GM21717 (cell line): ENCODE measurements around the gene NUP54.

Experiments used
- ATAC-seq: cut with Tn5 transposase; IDR thresholded peaks from one replicate; pipeline ENCODE4 v1.9.1; 2021; ENCODE audit warnings: mild to moderate bottlenecking, moderate library complexity; ENCODE audit not compliant: unreplicated experiment

NUP54 gene

GRCh38 chr4:76148142-76148865, at the start of gene NUP54:
TSS of gene NUP54 (minus strand) at chr4:76148397. CDS start at chr4:76148374, 23 bp downstream.
- ATAC-seq: peak; percentile 99

DNA sequence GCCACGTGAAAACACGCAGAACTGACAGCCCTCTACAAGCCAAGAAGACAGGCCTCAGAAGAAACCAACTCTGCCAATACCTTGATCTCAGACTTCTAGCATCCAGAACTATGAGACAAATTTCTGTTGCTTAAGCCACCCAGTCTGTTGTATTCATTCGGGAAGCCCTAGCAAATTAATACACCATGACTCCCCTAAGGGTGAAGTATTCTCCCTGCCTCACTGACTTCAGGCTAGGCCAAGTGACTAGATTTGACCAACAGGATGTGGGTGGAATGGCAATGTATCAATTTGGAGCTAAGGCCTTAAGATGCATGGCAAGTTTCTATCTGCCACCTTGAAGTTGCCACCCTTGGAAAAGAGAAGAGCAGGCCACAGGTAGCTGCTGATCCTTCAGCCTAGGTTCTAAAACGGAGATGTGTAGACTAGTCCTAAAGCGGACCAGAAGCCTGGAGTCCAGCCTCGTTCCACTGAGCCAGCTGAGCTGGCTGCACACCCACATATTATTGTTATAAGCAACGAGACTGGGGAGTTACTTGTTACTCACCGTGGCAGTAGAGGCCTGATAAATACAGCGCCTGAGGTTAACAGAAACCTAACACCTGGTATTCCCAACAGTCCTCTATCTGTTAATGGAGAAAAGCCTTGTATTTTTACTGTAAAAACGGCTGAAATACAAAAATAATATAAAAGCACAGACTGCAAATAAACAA, 49.0 kb upstream of the NUP54 start:
- no peak for ATAC-seq

DNA sequence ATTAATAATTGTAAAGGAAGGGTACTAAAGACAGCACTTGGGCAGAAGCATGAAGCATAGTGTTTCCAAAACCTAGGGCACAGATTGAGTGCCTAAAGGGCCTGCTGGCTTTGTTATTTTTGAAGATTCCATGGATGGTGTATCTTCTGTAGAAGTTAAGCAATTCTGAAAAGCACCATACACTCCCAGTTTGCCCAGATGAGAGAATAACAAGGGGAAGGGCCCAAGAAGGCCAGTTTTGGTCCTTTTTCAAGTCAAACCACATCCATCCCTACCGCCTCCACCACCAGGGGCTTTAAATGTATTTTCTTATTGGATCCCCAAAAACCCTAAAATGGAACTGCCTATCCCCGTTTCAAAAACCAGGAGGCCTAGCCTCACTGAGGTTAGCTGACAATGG, 48.2 kb upstream of the NUP54 start:
- no peak for ATAC-seq

DNA sequence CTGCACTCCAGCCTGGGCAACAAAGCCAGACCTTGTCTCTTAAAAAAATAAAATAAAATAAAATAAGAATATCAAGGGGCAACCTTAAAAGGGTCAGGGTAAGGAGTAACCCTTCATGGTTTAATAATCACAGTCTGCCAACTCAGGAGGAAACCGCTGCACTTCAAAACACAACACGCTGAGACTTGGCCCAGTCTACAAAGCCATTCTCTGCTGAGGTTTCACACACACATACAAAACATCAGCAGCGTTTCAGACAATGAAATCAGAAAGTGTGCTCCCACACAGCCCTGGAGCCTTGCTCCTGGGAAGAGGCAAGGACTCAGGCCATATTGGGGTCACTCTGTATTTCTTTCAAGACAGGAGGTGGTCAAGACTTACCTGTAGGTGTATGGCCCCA, 47.1 kb upstream of the NUP54 start:
- ATAC-seq: no peak

- no peak for ATAC-seq
Observed at GRCh38 chr4:76194325-76194724, 46.1 kb upstream of the NUP54 start.

DNA sequence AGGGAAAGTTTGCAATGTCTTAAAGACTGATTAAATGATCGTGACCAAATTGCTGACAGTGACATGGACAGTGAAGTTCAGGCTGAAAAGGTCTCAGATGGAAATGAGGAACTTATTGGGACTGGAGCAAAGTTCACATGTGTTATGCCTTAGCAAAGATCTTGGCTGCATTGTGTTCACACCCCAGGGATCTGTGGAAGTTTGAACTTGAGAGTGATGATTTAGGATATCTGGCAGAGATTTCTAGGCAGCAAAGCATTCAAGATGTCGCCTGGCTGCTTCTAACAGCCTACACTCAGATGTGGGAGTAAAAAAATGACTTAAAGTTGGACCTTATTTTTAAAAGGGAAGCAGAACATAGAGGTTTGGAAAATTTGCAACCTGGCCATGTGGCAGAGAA, 44.0 kb upstream of the NUP54 start:
- no peak for ATAC-seq

GRCh38 chr4:76188557-76188956, 40.4 kb upstream of the NUP54 start:
- no peak for ATAC-seq

DNA sequence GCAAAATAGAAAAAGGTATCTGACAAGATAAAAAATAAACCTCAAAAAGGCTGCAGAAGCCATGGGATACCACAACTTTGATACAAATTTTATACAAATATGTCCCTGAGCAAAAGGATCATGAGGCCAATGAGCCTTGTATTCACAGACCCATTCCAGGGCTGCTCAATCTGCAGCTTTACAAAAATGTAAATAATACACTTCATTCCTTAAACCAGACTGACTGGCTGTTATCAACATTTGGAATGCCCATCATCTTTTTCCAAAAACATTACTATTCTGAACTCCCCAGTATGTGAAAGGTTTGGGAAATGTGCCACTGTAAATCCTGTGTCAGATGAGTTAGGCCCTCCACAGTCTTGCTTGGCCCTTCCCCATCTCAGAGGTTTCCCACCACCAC, 40.0 kb upstream of the NUP54 start:
- ATAC-seq: no peak

DNA sequence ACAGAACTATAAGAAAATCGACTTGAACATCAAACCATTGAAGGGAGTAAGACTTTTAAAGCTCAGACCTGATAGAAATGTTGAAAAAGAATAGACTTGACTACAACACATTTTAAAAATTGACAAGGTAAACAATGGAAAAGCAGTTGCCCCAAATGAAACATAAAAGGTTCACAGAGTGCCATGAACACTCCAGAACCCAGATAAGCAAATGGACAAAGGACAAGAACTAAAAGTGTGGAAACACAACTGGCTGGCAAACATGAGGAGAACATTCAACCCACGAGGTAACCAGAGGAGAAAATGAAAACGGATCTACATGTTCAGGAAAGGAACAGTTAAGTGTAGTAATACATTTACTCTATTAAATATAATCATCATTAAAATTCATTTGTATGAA, 39.0 kb upstream of the NUP54 start:
- ATAC-seq: no peak

DNA sequence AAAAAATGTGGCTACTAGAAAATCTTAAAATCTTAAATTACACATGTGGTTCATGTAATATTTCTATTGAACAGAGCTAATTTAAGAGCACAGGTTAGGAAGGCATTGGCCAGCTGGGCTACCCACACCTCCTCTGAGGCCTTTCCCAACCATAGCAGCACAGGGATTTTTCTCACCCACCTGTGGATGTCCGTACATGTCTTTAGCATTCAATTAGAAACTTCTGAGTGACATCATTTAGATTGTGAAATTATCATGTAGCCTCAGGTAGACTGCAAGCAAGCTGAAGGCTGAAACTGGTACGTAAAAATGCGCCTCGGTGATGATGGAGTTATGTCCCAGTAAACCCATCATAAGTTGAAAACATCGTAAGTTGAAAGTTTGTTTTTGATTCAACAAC, 34.3 kb upstream of the NUP54 start:
- no peak for ATAC-seq

DNA sequence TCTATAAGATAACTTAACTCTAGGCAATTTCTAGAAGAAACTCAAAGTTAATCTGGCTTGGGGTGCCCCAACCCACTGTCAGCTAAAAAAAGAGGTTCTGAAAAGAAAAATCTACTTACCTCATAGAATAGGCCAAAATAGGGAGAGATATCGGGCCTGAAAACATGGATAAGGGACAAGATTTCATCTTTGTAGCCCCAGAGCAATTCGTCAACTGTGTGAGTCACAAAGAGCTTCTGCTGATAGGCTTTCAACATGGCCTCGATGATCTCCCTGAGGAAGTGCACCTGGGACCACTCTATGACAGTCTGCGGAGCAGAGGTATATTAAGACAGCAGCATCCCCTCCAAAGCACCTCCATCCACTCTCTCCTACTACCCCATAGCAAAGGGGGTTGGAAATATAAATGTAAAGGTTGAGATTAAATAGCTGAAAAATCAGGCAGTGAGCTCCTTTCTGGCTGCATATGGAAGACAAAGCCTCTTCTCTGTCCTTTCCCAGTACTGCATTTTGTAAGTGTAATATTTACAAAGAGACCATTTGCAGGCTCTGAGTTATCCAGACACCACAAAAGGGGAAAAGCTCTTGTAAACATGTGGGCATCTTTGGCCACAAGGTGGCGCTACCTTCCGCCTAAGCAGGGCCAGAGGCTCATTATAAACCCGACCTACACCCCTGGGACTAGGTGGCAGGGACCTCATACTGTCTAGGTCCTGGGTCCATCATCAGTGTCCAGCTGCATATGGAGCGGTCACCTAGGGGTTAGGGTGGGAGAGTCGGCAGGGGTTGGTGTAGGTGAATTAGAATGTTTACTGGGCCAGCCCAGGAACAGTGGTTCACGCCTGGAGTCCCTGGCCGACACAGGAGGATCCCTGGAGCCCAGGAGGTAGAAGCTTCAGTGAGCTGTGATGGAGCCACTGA, 31.5 kb upstream of the NUP54 start:
- peak; percentile 73 for ATAC-seq

DNA sequence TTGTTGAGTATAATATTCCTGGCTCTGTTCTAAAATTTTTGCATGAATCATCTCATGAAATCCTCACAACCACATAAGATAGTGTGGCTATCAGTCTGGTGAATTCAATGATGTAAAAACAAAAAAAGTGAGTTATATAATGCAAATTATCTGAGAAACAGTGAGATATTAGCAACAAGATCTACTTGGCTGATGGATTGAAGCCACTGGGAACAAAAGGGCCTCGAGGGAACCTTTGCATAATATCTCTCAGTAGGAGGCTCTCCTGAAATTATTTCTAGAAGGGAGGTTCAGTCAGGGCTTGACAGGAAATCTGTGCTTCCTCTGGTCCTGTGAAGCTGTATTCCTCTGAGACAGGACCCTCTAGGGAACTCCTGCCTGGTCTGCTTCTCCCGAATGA, 30.1 kb upstream of the NUP54 start:
- no peak for ATAC-seq

GRCh38 chr4:76177709-76178108, 29.5 kb upstream of the NUP54 start:
- no peak for ATAC-seq

DNA sequence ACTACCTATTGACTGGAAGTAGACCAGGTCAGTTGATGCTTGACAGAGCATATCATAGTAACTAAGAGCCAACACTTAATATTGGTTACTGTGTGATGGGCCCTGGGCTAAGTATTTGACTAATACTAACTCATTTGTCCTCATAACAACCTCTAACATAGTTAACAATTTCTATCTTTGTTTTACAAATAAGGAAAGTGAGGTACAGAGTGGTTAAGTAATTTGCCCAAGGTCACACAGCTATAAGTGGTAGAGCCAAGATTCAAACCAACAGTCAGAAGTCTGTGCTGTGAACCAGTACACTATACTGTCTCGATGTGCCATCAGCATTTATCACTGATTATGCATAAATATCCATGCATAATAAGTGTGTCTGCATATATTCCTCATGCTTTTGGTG, 27.1 kb upstream of the NUP54 start:
- ATAC-seq: no peak

GRCh38 chr4:76174216-76174615, 26.0 kb upstream of the NUP54 start:
- ATAC-seq: no peak

DNA sequence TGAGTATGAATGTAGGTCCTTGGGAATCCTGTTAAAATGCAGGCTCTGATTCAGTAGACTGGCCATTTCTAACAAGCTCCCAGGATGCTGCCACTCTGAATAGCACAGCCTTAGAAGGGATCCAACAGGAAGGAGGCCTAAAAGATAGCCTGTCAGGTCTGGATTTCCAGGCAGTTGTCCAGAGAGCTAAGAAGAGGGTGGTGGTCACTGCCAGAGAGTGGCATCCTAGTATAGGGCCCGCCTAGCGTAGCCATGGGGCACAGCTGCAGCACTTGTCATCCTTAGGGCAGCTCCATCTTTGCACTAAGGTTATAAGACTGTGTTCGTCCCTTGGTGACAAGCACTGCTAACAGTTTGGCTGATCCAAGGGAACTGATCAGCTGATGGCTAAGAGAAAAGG, 20.5 kb upstream of the NUP54 start:
- no peak for ATAC-seq

- no peak for ATAC-seq
Observed at GRCh38 chr4:76166480-76166879, 18.3 kb upstream of the NUP54 start.

DNA sequence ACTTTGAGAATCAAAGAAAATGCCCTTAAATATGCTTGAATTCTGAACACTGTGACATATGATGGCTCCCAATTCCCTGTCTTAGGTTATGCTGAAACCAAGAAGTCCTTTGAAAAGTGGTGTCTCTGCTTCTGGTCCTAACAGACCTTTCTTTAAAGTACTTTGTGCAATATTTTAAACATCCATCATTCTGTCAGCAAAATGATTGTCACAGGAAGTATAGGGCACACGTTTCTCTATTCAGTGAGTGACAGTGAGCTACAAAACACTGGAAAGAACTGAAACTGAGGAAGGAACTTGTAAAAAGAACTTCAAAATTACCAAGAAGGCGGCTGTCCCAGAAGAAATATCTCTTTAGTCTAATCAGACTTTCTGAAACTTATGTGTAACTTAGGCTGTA, 12.2 kb upstream of the NUP54 start:
- ATAC-seq: no peak

DNA sequence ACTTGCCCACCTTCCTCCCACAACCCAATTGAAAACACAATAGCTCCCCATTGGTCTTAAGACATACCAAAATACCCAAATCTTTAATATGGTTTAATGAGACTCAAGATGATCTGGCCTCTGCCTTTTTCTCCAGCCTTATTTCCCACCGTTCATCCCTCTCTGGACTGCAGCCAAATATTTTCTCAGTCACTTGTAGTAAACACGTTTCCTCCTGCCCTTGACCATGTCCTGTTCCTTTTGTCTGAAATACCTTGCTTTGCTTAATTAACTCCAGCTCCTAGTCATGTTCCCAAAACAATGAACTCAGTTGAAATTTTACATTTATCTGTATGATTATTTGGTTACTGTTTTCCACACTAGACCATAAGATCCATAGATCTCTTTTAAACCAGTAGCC, 8.4 kb upstream of the NUP54 start:
- no peak for ATAC-seq

GRCh38 chr4:76155979-76156378, 7.8 kb upstream of the NUP54 start:
- no peak for ATAC-seq

DNA sequence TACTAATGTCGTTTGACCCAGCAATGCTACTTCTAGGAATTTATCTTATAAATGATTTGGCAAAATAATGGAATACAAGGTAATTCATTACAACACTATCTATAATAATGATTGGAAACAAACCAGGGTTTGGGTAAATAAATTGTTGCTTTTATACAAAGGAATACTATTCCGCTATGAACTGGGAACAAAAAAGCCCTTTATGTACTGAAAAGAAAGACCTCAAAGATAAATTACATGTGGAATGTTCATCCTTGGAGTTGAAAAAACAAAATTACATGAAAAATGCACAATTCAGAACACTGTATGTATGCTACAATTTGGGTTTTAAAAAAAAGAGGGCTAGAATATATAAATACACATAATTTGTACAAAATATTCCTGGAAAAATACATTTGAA, 5.2 kb upstream of the NUP54 start:
- no peak for ATAC-seq
